IPS-20b (cell line): Measurements from ENCODE around the gene MGAM2.

Experiments
- H3K27ac ChIP-seq: one replicate; pipeline ENCODE4 v1.5.1; 2013; ENCODE audit warnings: low read length
- H3K27me3 ChIP-seq: 2 replicates; pipeline ENCODE4 v1.6.1; 2013; ENCODE audit warnings: mild to moderate bottlenecking, low read length, inconsistent platforms; ENCODE audit not compliant: insufficient read depth
- H3K36me3 ChIP-seq: 2 replicates; pipeline ENCODE4 v1.6.1; 2013; ENCODE audit warnings: low read depth, mild to moderate bottlenecking, inconsistent platforms, low read length, moderate library complexity; ENCODE audit not compliant: insufficient read depth
- H3K4me1 ChIP-seq: 2 replicates; pipeline ENCODE4 v1.6.1; 2013; ENCODE audit warnings: mild to moderate bottlenecking, control low read depth, inconsistent platforms, low read length, moderate library complexity; ENCODE audit not compliant: insufficient read depth
- H3K4me3 ChIP-seq: 2 replicates; pipeline ENCODE4 v1.5.1; 2013; ENCODE audit warnings: mild to moderate bottlenecking, low read length, inconsistent platforms
- H3K9ac ChIP-seq: 2 replicates; pipeline ENCODE4 v1.6.1; 2013; ENCODE audit warnings: low read depth, mild to moderate bottlenecking, inconsistent platforms, low read length, moderate library complexity
- H3K9me3 ChIP-seq: 2 replicates; pipeline ENCODE4 v1.6.1; 2013; ENCODE audit warnings: mild to moderate bottlenecking, low read depth, low read length, inconsistent platforms; ENCODE audit not compliant: insufficient read depth

The MGAM2 gene

DNA sequence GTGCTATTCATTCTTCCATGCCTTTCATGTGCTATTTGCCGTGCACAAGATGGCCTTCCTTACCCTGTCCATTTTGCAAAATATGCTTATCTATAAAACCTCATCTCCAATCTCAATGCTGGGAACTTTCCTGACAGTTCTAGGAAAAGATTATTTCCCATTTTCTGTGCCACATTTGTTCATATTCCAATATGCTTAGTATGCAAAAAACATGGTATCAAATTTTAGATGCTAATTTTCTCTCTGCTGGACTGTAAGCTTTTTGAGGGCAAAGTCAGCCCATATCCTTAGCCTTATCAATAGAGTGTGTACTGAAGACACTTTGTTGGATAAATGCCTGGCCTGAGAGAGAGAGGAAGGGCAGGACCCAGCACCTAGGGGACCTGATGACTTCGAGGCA is 39.4 kb downstream of the MGAM2 start:
- Histone ChIP-seq H3K36me3 (no peaks in the 10 kb centered on the region), H3K9ac (no peak overlapping the region), H3K27me3 (no peaks in the 10 kb centered on the region), H3K27ac (no peak overlapping the region), H3K4me1 (no peaks in the 10 kb centered on the region; the same call in 1 of the 2 replicates), H3K4me3 (no peak overlapping the region), H3K9me3 (no peaks in the 10 kb centered on the region)

- H3K9ac ChIP-seq = no peak overlapping the region
Observed at GRCh38 chr7:142152076-142152475, 40.6 kb downstream of the MGAM2 start.

DNA sequence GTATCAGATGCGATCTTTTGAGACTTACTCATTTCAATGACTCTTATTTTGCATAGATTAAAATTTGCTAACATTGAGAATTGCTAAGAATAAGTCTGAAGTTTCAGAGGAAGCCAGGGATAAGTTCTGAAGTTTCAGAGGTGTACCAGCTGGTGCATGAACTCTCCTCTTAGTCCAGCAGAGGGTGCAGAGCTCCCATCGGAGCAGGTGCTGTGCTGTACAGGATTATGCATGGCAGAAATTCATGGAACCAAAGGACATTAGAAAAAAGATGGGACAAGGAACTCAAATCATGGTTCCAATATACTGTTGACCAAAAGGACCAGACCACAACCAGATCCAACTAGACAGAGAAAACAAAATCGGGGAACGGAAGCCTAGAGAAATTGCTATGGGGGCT is 41.9 kb downstream of the MGAM2 start:
- Histone ChIP-seq H3K27me3 (no peaks in the 10 kb centered on the region), H3K27ac (no peak overlapping the region), H3K9ac (no peak overlapping the region), H3K4me3 (no peak overlapping the region), H3K36me3 (no peaks in the 10 kb centered on the region), H3K4me1 (no peaks in the 10 kb centered on the region), H3K9me3 (no peaks in the 10 kb centered on the region)

More at GRCh38 chr7:142152076-142152475, 40.6 kb downstream of the MGAM2 start:
- H3K27me3 ChIP-seq = no peaks in the 10 kb centered on the region
- H3K27ac ChIP-seq = no peak overlapping the region
- no peaks in the 10 kb centered on the region for H3K4me1 ChIP-seq
- H3K9me3 ChIP-seq = no peaks in the 10 kb centered on the region
- H3K36me3 ChIP-seq = no peaks in the 10 kb centered on the region
- H3K4me3 ChIP-seq = no peak overlapping the region

- Histone ChIP-seq H3K4me3 (no peak overlapping the region), H3K36me3 (no peaks in the 10 kb centered on the region), H3K27me3 (no peaks in the 10 kb centered on the region), H3K9me3 (no peaks in the 10 kb centered on the region), H3K4me1 (no peaks in the 10 kb centered on the region), H3K9ac (no peak overlapping the region), H3K27ac (no peak overlapping the region)
Observed at GRCh38 chr7:142158736-142159496, 47.4 kb downstream of the MGAM2 start.

GRCh38 chr7:142161921-142162320 is 50.4 kb downstream of the MGAM2 start:
- no peaks in the 10 kb centered on the region for H3K4me1 ChIP-seq
- no peak overlapping the region for H3K27ac ChIP-seq
- H3K4me3 ChIP-seq = no peak overlapping the region
- H3K27me3 ChIP-seq = no peaks in the 10 kb centered on the region
- no peak overlapping the region for H3K9ac ChIP-seq
- no peaks in the 10 kb centered on the region for H3K9me3 ChIP-seq
- H3K36me3 ChIP-seq = no peaks in the 10 kb centered on the region

- no peak overlapping the region for H3K27ac ChIP-seq
- no peaks in the 10 kb centered on the region for H3K4me1 ChIP-seq
- no peak overlapping the region for H3K9ac ChIP-seq
- H3K4me3 ChIP-seq = no peak overlapping the region
- no peaks in the 10 kb centered on the region for H3K9me3 ChIP-seq
- no peaks in the 10 kb centered on the region for H3K27me3 ChIP-seq
- H3K36me3 ChIP-seq = no peaks in the 10 kb centered on the region
Observed at GRCh38 chr7:142168746-142169145, 57.2 kb downstream of the MGAM2 start.

- no peak overlapping the region for H3K4me3 ChIP-seq
- H3K9me3 ChIP-seq = no peaks in the 10 kb centered on the region
- no peak overlapping the region for H3K9ac ChIP-seq
- no peaks in the 10 kb centered on the region for H3K27me3 ChIP-seq
- H3K36me3 ChIP-seq = no peaks in the 10 kb centered on the region
- no peaks in the 10 kb centered on the region for H3K4me1 ChIP-seq
- H3K27ac ChIP-seq = no peak overlapping the region
Observed at GRCh38 chr7:142172932-142173331, 61.4 kb downstream of the MGAM2 start.

GRCh38 chr7:142174441-142174840 is 62.9 kb downstream of the MGAM2 start:
- H3K27me3 ChIP-seq = no peaks in the 10 kb centered on the region
- H3K4me1 ChIP-seq = no peaks in the 10 kb centered on the region
- no peak overlapping the region for H3K9ac ChIP-seq
- H3K36me3 ChIP-seq = no peaks in the 10 kb centered on the region
- no peaks in the 10 kb centered on the region for H3K9me3 ChIP-seq
- no peak overlapping the region for H3K27ac ChIP-seq
- H3K4me3 ChIP-seq = no peak overlapping the region

- Histone ChIP-seq H3K4me3 (no peak overlapping the region), H3K36me3 (no peaks in the 10 kb centered on the region), H3K9me3 (no peaks in the 10 kb centered on the region), H3K27ac (no peak overlapping the region), H3K9ac (no peak overlapping the region), H3K4me1 (no peaks in the 10 kb centered on the region), H3K27me3 (no peaks in the 10 kb centered on the region)
Observed at GRCh38 chr7:142175594-142175993, 64.1 kb downstream of the MGAM2 start.

GRCh38 chr7:142176901-142177300 is 65.4 kb downstream of the MGAM2 start:
- H3K4me1 ChIP-seq = no peaks in the 10 kb centered on the region
- no peaks in the 10 kb centered on the region for H3K9me3 ChIP-seq
- no peak overlapping the region for H3K9ac ChIP-seq
- H3K36me3 ChIP-seq = no peaks in the 10 kb centered on the region
- no peak overlapping the region for H3K27ac ChIP-seq
- no peak overlapping the region for H3K4me3 ChIP-seq
- no peaks in the 10 kb centered on the region for H3K27me3 ChIP-seq

DNA sequence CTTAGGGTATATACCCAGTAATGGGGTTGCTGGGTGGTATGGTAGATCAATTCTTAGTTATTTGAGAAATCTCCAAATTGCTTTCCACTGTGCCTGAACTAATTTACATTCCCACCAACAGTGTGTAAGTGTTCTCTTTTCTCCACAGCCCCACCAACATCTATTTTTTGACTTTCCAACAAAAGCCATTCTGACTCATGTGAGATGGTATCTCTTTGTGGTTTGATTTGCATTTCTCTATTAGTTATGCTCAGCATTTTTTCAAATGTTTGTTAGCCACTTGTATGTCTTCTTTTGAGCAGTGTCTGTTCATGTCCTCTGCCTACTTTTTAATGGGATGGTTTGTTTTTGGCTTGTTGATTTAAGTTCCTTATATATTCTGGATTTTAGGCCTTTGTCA is 66.4 kb downstream of the MGAM2 start:
- Histone ChIP-seq H3K27me3 (no peaks in the 10 kb centered on the region), H3K4me1 (no peaks in the 10 kb centered on the region), H3K9me3 (no peaks in the 10 kb centered on the region), H3K36me3 (no peaks in the 10 kb centered on the region), H3K4me3 (no peak overlapping the region), H3K27ac (no peak overlapping the region), H3K9ac (no peak overlapping the region)

GRCh38 chr7:142180426-142180825 is 68.9 kb downstream of the MGAM2 start:
- no peak overlapping the region for H3K9ac ChIP-seq
- H3K4me3 ChIP-seq = no peak overlapping the region
- H3K4me1 ChIP-seq = no peaks in the 10 kb centered on the region
- H3K9me3 ChIP-seq = no peaks in the 10 kb centered on the region
- H3K27me3 ChIP-seq = no peaks in the 10 kb centered on the region
- no peaks in the 10 kb centered on the region for H3K36me3 ChIP-seq
- no peak overlapping the region for H3K27ac ChIP-seq
